ENCODE data around the gene CES1.
"Not testable (repeated sequence)": the region's sequence is repeated elsewhere in the genome, so short reads cannot be mapped to it uniquely, and the experiment has no call there.

The CES1 gene

DNA sequence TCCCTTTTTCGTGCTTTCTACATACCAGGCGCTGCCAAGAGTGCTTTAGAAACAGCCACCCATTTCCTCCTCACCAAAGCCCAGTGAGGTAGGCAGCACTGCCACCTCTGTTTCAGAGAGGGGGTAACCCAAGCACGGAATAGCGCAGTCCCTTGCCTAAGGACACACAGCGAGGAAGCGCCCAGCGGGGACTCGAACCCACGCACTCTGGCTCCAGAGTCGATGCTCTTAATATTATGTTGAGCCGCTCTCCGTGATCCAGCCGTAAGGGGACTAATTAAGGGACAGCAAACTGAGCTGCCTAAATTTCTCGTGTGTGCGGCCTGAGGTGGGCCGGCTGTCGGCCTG is 497 bp downstream of the CES1 start:
- no peak for DNase-seq (ENCODE audit: low read depth in 1 of 2, low spot score in 1 of 2)

GRCh38 chr16:55830658-55831294 is 2.1 kb downstream of the CES1 start:
- no peak for DNase-seq (ENCODE audit: low read depth in 1 of 2, low spot score in 1 of 2)

GRCh38 chr16:55829232-55829631 is 3.7 kb downstream of the CES1 start:
- not testable (repeated sequence) for DNase-seq (ENCODE audit: low read depth in 1 of 2, low spot score in 1 of 2)

- DNase-seq (ENCODE audit: low read depth in 1 of 2, low spot score in 1 of 2) = no peak
These were observed 4.2 kb downstream of the CES1 start for GRCh38 chr16:55828680-55829079.

- DNase-seq (ENCODE audit: low read depth in 1 of 2, low spot score in 1 of 2) = no peak
These were observed 7.7 kb downstream of the CES1 start for GRCh38 chr16:55825115-55825728.

- DNase-seq (ENCODE audit: low read depth in 1 of 2, low spot score in 1 of 2) = no peak
These were observed 8.4 kb downstream of the CES1 start for GRCh38 chr16:55824473-55825000.

- DNase-seq (ENCODE audit: low read depth in 1 of 2, low spot score in 1 of 2) = no peak
These were observed 10.6 kb downstream of the CES1 start for GRCh38 chr16:55822280-55822810.

- no peak for DNase-seq (ENCODE audit: low read depth in 1 of 2, low spot score in 1 of 2)
These were observed 11.7 kb downstream of the CES1 start for GRCh38 chr16:55821210-55821609.

GRCh38 chr16:55820615-55821014 is 12.3 kb downstream of the CES1 start:
- no peak for DNase-seq (ENCODE audit: low read depth in 1 of 2, low spot score in 1 of 2)

DNA sequence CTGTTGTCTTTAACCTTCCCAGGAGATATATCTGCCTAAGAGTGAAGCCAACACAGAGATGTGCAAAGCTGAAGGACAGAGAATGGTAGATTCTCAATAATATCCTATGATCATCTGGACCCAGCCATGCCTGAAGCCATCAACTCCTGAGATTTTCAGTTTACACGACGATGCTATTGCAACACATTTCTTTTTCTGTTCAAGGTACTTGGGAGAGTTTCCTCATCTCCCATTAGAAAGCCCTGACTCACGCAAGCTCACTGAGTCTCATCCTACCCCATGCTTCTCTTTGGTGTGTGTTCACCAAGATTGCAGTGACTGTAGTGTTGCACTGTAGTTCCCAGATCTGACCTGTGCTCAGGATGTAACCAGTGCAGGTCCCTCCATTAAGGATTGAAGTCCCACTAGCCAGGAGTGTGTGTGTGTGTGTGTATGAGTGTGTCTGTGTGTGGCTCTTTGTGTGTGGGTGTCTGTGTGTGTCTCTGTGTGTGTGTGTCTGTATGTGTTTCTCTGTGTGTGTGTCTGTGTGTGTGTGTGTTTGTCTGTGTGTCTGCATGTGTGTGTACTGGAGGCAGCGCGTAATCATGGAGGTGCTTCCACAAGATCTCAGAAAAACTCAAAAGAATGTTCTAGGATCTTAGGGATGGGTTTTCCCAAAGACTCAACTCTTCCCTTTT is 15.5 kb downstream of the CES1 start:
- no peak for DNase-seq (ENCODE audit: low read depth in 1 of 2, low spot score in 1 of 2)

- not testable (repeated sequence) for DNase-seq (ENCODE audit: low read depth in 1 of 2, low spot score in 1 of 2)
These were observed 16.7 kb downstream of the CES1 start for GRCh38 chr16:55816222-55816621.

- no peak for DNase-seq (ENCODE audit: low read depth in 1 of 2, low spot score in 1 of 2)
These were observed 17.6 kb downstream of the CES1 start for GRCh38 chr16:55815320-55815719.

DNA sequence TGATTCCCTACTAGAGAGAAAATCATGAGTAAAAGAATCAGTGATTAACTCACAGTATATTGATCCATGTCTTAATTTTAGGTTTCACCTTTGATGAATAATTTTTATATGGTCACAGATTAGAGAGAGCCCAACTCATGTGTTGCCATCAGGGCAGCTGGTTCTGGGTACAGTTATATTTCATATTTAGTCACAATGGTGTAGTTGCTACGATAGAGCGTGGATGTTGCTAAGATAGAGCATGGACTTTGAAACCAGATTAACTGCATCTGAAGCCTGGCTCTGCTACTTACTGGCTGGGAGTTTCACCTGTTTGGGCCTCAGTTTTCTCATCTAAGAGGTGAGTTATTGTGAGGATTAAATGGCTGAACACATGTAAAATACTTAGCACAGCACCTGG is 18.7 kb downstream of the CES1 start:
- not testable (repeated sequence) for DNase-seq (ENCODE audit: low read depth in 1 of 2, low spot score in 1 of 2)

GRCh38 chr16:55813730-55814129 is 19.2 kb downstream of the CES1 start:
- DNase-seq (ENCODE audit: low read depth in 1 of 2, low spot score in 1 of 2) = not testable (repeated sequence)

- no peak for DNase-seq (ENCODE audit: low read depth in 1 of 2, low spot score in 1 of 2)
These were observed 19.9 kb downstream of the CES1 start for GRCh38 chr16:55812951-55813350.

GRCh38 chr16:55811811-55812210 is 21.1 kb downstream of the CES1 start:
- DNase-seq (ENCODE audit: low read depth in 1 of 2, low spot score in 1 of 2) = no peak

- no peak for DNase-seq (ENCODE audit: low read depth in 1 of 2, low spot score in 1 of 2)
These were observed 22.4 kb downstream of the CES1 start for GRCh38 chr16:55810451-55810961.

DNA sequence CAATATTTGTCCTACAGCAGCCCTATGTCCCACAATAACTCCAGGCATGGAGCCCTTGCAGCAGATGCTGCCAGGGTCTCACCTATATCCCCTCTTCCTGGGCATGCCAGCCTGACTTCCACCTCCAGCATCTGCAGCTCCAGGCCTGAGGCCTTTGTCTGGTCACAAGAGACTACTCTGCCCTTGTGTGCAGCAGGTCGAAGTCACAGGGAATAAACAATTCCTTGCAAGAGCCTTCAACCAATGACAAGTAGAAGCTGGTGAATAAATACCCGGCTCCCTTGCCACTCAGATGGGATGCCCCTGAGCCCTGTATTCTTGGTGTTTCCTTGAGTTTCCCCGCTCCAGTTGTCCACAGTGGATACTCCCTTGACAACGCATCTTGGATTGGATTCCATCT is 23.0 kb downstream of the CES1 start:
- no peak for DNase-seq (ENCODE audit: low read depth in 1 of 2, low spot score in 1 of 2)

DNA sequence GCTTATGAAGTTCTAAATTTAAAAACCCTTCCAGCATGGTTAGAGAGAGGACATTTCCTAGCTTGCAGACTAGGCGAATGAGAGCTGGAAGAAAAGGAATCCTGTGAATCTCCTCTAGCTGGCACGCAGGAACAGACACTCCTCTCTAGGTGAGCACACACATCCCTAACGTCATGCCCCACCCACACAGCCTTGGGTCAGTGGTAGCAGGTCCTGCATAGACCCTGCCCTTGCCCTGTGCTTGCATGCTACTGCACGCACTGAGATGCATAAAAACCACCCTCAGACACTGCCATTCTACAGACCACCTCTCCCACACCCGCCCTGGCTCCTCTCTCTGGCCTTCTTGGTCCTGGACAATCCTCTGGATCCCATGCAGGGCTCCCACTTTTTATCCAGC is 23.5 kb downstream of the CES1 start:
- no peak for DNase-seq (ENCODE audit: low read depth in 1 of 2, low spot score in 1 of 2)

DNA sequence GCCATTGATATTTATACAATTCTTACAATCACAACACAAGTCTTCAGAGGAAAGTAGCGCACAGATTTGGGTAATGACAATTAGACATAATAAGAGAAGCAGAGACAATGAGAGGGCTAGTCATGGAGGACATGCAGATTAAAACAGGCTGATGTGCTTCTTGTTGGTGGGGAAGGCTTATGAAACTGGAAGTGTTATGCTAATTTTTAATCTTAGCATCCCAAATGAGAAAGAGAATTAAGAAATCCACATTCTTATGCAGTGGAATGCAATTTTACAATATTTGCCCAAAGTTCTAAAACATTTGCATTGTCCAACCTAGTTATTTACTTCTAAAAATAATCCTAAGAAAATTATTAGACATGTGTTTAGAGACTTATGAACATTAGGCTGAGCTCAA is 24.6 kb downstream of the CES1 start:
- DNase-seq (ENCODE audit: low read depth in 1 of 2, low spot score in 1 of 2) = not testable (repeated sequence)

- not testable (repeated sequence) for DNase-seq (ENCODE audit: low read depth in 1 of 2, low spot score in 1 of 2)
These were observed 27.8 kb downstream of the CES1 start for GRCh38 chr16:55805104-55805503.

DNA sequence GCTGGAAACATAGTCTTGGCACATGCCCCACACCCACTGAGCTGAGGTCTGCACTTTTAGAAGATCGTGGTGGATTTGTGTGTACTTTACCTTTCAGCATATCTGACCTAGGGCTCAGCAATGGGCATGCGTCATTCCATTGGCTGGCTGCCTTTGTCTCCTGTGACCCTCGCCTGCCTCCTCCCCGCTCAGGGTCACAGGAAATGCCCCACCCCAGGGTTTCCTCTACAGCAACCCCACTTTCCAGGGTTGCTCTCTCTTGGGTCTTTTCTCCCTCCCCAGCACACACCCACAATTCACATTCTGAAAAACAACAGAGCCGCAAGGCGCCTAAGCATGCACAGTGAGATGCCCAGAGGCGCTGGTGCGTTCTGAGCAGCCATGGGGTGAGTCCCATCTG is 29.2 kb downstream of the CES1 start:
- DNase-seq (ENCODE audit: low read depth in 1 of 2, low spot score in 1 of 2) = not testable (repeated sequence)
